ENCODE measurements around the gene SLC66A3.

SLC66A3 gene

GRCh38 chr2:11155381-11156035 lies at the start of gene SLC66A3:
Gene SLC66A3, plus strand, starts transcription at chr2:11155467. Its CDS starts 80 bp downstream, at chr2:11155547.
- DNase-seq, result peak in 1 of 2 experiments; percentile 57

GRCh38 chr2:11109002-11109401 lies 46.3 kb upstream of the SLC66A3 start:
- no peak for DNase-seq

GRCh38 chr2:11112870-11113428 lies 42.3 kb upstream of the SLC66A3 start:
- DNase-seq, result no peak

- no peak for DNase-seq
Observed at GRCh38 chr2:11117776-11118175, 37.5 kb upstream of the SLC66A3 start.

GRCh38 chr2:11118761-11119160 lies 36.5 kb upstream of the SLC66A3 start:
- no peak for DNase-seq

GRCh38 chr2:11121099-11121822 lies 34.0 kb upstream of the SLC66A3 start:
- no peak for DNase-seq

GRCh38 chr2:11121823-11122155 lies 33.5 kb upstream of the SLC66A3 start:
- no peak for DNase-seq

- no peak for DNase-seq
Observed at GRCh38 chr2:11122380-11122779, 32.9 kb upstream of the SLC66A3 start.

- DNase-seq, result no peak
Observed at GRCh38 chr2:11123001-11123809, 32.1 kb upstream of the SLC66A3 start.

- DNase-seq, result peak; percentile 82 to 86
Observed at GRCh38 chr2:11123856-11124759, 31.2 kb upstream of the SLC66A3 start.

GRCh38 chr2:11124760-11125068 lies 30.6 kb upstream of the SLC66A3 start:
- no peak for DNase-seq

- DNase-seq, result no peak
Observed at GRCh38 chr2:11127761-11128160, 27.5 kb upstream of the SLC66A3 start.

GRCh38 chr2:11128243-11128951 lies 26.9 kb upstream of the SLC66A3 start:
- no peak for DNase-seq

GRCh38 chr2:11129598-11130449 lies 25.4 kb upstream of the SLC66A3 start:
- peak; percentile 82 to 85 for DNase-seq

GRCh38 chr2:11131166-11131920 lies 23.9 kb upstream of the SLC66A3 start:
- no peak for DNase-seq

- no peak for DNase-seq
Observed at GRCh38 chr2:11132036-11132671, 23.1 kb upstream of the SLC66A3 start.

- no peak for DNase-seq
Observed at GRCh38 chr2:11133238-11133935, 21.9 kb upstream of the SLC66A3 start.

GRCh38 chr2:11133936-11134320 lies 21.3 kb upstream of the SLC66A3 start:
- DNase-seq, result no peak

GRCh38 chr2:11134349-11134748 lies 20.9 kb upstream of the SLC66A3 start:
- DNase-seq, result no peak
